ENCODE results near the gene MMP12. TPM values are rescaled to one million over a fixed set of nuclear protein-coding genes. Genes with fewer than 3 reads are reported as not detected.

MMP12 gene
- total RNA-seq, 1 donor from 2014 or later: not detected

DNA sequence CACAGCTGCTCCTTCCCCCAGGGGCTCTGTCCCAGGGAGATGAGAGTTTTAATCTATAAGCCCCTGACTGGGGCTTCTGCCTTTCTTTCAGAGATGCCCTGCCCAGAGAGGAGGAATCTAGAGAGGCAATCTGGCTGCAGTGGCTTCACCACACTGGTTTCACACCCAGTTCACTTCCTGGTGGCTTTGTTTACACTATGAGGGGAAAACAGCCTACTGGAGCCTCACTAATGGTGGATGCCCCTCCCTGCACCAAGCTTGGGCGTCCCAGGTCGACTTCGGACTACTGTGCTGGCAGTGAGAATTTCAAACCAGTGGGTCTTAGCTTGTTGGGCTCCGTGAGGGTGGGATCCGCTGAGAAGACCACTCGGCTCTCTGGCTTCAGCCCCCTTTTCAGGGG, 55.3 kb downstream of the MMP12 start:
- ATAC-seq (ENCODE audit: poor library complexity) (no peak), DNase-seq (no peak)
- intact Hi-C loops (cut with DNase I): no loop called here

DNA sequence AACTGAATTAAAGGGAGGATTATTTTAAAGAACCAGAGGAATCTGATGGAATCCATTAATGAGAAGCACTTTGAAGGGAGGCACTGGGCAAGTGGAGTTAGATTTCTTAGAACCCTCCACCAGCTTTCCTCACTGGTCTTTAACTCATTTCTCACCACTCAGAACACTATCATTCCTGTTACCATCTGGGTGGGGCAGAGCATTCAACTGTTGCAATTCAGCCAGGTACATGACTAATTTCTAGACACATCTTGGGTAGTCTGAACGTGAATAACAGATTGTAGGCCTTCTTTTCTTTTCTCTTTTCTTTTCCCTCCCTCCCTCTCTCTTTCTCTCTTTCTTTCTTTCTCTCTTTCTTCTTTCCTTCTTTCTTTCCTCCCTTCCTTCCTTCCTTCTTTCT, 61.3 kb downstream of the MMP12 start:
- DNase-seq (no peak), ATAC-seq (ENCODE audit: poor library complexity) (no peak)
- intact Hi-C loops (cut with DNase I): no loop called here

Other genes with a start within 250 kb of the MMP12 start
- gene MMP20, start 249.7 kb downstream of the MMP12 start, total RNA-seq: not detected
- gene MMP27, start 169.2 kb downstream of the MMP12 start, total RNA-seq: not detected
- gene MMP8, start 150.0 kb downstream of the MMP12 start, total RNA-seq: not detected
- not detected for gene MMP10, start 94.4 kb downstream of the MMP12 start, total RNA-seq
- not detected for gene MMP1, start 76.8 kb downstream of the MMP12 start, total RNA-seq
- not detected for gene MMP3, start 31.4 kb downstream of the MMP12 start, total RNA-seq
- gene MMP13, start 80.8 kb upstream of the MMP12 start, total RNA-seq: not detected
- 24.0 TPM for gene DCUN1D5, start 217.2 kb upstream of the MMP12 start, total RNA-seq
- 2.9 TPM for gene DYNC2H1, start 234.4 kb upstream of the MMP12 start, total RNA-seq

Data from Right ventricle myocardium superior (tissue), 1 donor.